Glutamatergic neuron (in vitro differentiated cells): ENCODE results near the gene TSN. TPM values are rescaled to one million over a fixed set of nuclear protein-coding genes. Genes with fewer than 3 reads are reported as not detected.
"Not testable (repeated sequence)": the region's sequence is repeated elsewhere in the genome, so short reads cannot be mapped to it uniquely, and the experiment has no call there.

Experiments used
- DNase-seq: peaks from one replicate; pipeline ENCODE4 v3.0.0; 2022
- H3K27ac Mint-ChIP-seq: one replicate; pipeline ENCODE4 v1.8.0; 2020; ENCODE audit warnings: mild to moderate bottlenecking, mixed read lengths, inconsistent platforms; ENCODE audit not compliant: unreplicated experiment
- H3K27me3 Mint-ChIP-seq: one replicate; pipeline ENCODE4 v1.8.0; 2020; ENCODE audit warnings: mild to moderate bottlenecking, moderate library complexity, mixed read lengths, inconsistent platforms; ENCODE audit not compliant: unreplicated experiment
- H3K36me3 Mint-ChIP-seq: one replicate; pipeline ENCODE4 v1.8.0; 2020; ENCODE audit warnings: mild to moderate bottlenecking, mixed read lengths, inconsistent platforms; ENCODE audit not compliant: unreplicated experiment
- H3K4me1 Mint-ChIP-seq: one replicate; pipeline ENCODE4 v1.8.0; 2020; ENCODE audit warnings: mild to moderate bottlenecking, low read depth, mixed read lengths, inconsistent platforms; ENCODE audit not compliant: unreplicated experiment
- H3K4me3 Mint-ChIP-seq: one replicate; pipeline ENCODE4 v1.8.0; 2020; ENCODE audit warnings: mild to moderate bottlenecking, mixed read lengths, inconsistent platforms; ENCODE audit not compliant: unreplicated experiment
- H3K9me3 Mint-ChIP-seq: one replicate; pipeline ENCODE4 v1.8.0; 2020; ENCODE audit warnings: mild to moderate bottlenecking, moderate library complexity, mixed read lengths, inconsistent platforms; ENCODE audit not compliant: unreplicated experiment
- total RNA-seq: library from RNA; stranded (reverse); fragmentation: NEBNext Ultra II Directional; extraction: Animal tissue kit (Norgen Biotek cat#: 25700); gene quantifications from one replicate; pipeline ENCODE4 v1.2.1, GENCODE V29; 2021; ENCODE audit not compliant: unreplicated experiment
- TF ChIP-seq, protein P1 (sequence below): fragments of 200-600 bp; sonication (generic); IDR thresholded peaks from one replicate; pipeline ENCODE4 v1.5.0; 2021; ENCODE audit not compliant: partially characterized antibody, unreplicated experiment

Gene TSN
- total RNA-seq, 1 donor from 2014 or later = 47.8 TPM

DNA sequence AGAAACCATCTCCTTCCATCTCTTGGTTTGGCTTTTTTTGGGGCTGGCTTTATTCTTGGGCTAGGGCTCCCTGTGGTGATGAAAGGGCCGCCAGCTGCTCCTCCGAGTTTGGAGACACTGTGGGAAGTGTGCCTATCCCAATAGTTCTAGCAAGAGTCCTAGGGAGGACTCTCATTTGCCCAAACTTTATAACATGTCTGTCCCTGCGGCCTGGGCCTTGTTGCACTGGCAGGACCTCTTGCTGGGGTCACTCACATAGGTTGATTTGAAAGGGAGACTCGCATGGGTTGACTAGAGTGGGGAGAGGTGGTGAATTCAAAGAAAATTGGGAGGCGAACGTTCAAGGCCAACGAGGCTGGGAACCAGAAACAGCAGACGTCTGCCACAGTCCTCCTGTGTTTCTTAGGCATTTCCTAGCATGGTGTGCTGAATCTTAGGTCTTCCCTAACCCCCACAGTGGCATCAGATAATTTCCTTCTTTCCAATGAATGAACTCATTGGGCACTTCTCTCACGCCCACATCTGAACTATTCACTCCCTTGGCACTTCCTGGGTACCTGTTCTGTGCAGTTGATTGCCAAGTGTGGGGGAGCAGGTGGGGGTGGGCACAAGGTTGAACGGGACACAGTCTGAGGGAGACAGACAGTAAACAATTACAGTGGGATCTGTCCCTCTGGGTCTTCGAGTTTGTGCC, 45.5 kb upstream of the TSN start:
- Mint-ChIP-seq H3K9me3 (peaks cover 4% of the 10 kb centered on the region), H3K27me3 (peaks cover 2% of the 10 kb centered on the region), H3K27ac (no peak overlapping the region)

DNA sequence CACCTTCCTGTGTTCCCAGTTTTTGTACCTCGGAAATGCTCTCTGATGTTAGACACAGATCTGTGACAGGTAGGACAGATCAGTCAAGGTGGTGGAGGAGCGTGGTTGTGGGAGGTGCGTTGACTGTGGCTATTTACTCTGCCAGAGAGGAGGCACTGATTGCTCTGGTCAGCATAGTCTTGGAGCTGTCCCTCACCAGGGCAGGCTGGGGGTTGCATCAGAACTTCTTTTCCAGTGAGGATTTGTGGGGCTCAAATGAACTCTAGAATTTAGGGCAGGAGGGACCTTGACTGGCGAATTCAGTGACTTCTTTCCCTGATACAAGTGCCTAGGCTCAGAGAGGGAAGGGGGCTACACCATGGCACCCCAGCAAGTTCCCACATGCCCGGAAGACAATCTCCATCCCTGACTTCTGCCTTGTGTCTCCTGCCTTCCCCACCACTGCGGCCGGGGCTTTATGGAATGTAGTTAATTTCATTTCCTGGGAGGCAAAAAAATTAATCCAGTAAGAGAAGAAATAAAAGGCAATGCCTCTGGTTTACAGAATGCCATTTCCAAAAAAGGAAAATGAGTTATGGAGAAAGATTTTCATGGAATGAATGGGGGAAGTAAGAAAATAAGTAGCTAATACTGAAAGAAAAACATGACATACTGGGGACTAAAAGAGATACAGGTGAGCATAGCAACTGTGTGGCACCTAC, 44.8 kb upstream of the TSN start:
- Mint-ChIP-seq H3K4me1 (no peaks in the 10 kb centered on the region), H3K4me3 (no peak overlapping the region), H3K27ac (no peak overlapping the region), H3K9me3 (peaks cover 4% of the 10 kb centered on the region), H3K36me3 (no peaks in the 10 kb centered on the region), H3K27me3 (peaks cover 2% of the 10 kb centered on the region)
- TF ChIP-seq, protein P1, sequence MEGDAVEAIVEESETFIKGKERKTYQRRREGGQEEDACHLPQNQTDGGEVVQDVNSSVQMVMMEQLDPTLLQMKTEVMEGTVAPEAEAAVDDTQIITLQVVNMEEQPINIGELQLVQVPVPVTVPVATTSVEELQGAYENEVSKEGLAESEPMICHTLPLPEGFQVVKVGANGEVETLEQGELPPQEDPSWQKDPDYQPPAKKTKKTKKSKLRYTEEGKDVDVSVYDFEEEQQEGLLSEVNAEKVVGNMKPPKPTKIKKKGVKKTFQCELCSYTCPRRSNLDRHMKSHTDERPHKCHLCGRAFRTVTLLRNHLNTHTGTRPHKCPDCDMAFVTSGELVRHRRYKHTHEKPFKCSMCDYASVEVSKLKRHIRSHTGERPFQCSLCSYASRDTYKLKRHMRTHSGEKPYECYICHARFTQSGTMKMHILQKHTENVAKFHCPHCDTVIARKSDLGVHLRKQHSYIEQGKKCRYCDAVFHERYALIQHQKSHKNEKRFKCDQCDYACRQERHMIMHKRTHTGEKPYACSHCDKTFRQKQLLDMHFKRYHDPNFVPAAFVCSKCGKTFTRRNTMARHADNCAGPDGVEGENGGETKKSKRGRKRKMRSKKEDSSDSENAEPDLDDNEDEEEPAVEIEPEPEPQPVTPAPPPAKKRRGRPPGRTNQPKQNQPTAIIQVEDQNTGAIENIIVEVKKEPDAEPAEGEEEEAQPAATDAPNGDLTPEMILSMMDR = no peak
- DNase-seq = no peak

More for the DNA sequence above, 45.5 kb upstream of the TSN start:
- DNase-seq = no peak
- TF ChIP-seq, protein P1 = no peak
- Mint-ChIP-seq H3K36me3 (no peaks in the 10 kb centered on the region), H3K4me3 (no peak overlapping the region), H3K4me1 (no peaks in the 10 kb centered on the region)

DNA sequence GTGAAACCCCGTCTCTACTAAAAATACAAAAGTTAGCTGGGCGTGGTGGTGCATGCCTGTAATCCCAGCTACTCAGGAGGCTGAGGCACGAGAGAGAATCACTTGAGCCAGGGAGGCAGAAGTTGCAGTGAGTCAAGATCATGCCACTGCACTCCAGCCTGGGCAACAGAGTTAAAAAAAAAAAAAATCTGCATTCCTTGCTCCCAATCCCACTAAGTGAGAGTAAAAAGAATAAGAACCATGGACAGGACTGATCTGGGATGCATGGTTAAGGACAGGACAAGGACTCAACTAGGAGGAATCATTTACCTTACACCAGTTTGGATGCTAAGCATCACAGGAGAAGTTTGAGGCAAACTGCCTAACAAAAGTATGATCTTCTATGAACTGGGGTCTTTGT, 44.0 kb upstream of the TSN start:
- H3K4me1 Mint-ChIP-seq, H3K36me3 Mint-ChIP-seq, H3K4me3 Mint-ChIP-seq, H3K9me3 Mint-ChIP-seq, H3K27ac Mint-ChIP-seq, H3K27me3 Mint-ChIP-seq, DNase-seq: not testable (repeated sequence)

DNA sequence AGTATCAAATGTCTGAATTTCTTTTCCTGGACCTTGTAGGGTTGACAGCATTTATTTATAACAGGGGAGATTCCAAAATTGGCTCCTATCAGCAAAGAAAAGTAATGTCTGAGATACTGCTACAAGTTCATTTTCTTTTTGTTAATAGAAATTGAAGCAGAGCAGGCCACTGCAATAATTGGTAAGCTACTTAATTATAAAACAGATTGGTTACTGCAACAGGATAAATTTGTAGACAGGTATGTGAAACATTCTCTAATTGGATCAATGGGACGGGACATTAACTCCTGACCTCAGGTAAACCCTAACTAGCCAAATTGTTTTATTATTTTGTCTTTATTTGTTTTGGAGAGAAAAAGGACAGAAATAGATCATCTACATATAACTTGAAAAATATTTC, 39.3 kb upstream of the TSN start:
- Mint-ChIP-seq H3K4me3 (no peak overlapping the region), H3K4me1 (no peaks in the 10 kb centered on the region)
- TF ChIP-seq, protein P1 = no peak

DNA sequence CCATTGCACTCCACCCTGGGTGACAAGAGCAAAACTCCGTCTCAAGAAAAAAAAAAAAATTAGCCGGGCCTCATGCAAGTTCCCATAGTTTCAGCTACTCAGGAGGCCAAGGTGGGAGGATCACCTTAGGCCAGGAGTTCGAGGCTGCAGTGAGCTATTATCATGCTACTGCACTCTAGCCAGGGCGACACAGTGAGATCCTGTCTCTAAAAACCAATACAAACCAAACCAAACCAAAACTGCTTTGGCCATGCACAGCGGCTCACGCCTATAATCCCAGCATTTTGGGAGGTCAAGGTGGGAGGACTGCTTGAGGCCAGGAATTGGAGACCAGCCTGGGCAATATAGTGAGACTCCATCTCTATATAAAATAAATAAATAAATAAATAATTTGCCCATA, 37.9 kb upstream of the TSN start:
- H3K27ac Mint-ChIP-seq = no peak overlapping the region
- H3K9me3 Mint-ChIP-seq = peaks cover 4% of the 10 kb centered on the region
- H3K4me1 Mint-ChIP-seq = no peaks in the 10 kb centered on the region
- H3K4me3 Mint-ChIP-seq = no peak overlapping the region
- H3K27me3 Mint-ChIP-seq = no peaks in the 10 kb centered on the region
- TF ChIP-seq, protein P1 = no peak
- no peak for DNase-seq
- H3K36me3 Mint-ChIP-seq = no peaks in the 10 kb centered on the region

More for the DNA sequence above, 39.3 kb upstream of the TSN start:
- no peak for DNase-seq
- no peak overlapping the region for H3K27ac Mint-ChIP-seq
- H3K27me3 Mint-ChIP-seq = no peaks in the 10 kb centered on the region
- H3K36me3 Mint-ChIP-seq = no peaks in the 10 kb centered on the region
- H3K9me3 Mint-ChIP-seq = peaks cover 4% of the 10 kb centered on the region
